Measurements from ENCODE around the gene ATP6V1A. TPM values are rescaled to one million over a fixed set of nuclear protein-coding genes. Genes with fewer than 3 reads are reported as not detected.

The ATP6V1A gene
- total and polyA plus RNA-seq, 3 donors from 2014 or later: 37.8 to 55.9 (median 51.6) TPM

DNA sequence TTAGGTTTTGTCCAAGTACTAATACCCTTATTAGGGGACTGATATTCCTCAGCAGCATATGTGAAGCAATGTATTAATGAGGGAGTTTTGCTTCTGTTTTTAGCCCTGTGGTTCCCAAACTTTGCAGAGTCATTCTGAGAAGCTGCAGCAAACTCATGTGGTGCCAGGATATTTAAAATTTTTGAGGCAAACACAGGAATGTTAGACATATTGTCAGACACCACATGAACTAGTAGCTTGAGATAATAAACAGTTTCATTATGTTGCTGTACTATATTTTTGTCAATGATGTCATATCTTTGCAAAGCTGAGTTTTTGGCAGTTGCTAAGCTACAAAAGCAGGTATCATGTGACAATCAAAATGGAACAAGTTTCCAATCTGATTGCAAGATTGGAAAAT, 36.6 kb downstream of the ATP6V1A start:
- Histone ChIP-seq H3K36me3 (ENCODE audit: low read depth, missing control alignments) (no peaks in the 10 kb centered on the region), H3K27ac (no peak overlapping the region), H3K4me1 (no peaks in the 10 kb centered on the region), H3K9me3 (no peaks in the 10 kb centered on the region), H3K4me3 (no peak overlapping the region), H3K27me3 (no peaks in the 10 kb centered on the region)
- TF ChIP-seq, protein P1, sequence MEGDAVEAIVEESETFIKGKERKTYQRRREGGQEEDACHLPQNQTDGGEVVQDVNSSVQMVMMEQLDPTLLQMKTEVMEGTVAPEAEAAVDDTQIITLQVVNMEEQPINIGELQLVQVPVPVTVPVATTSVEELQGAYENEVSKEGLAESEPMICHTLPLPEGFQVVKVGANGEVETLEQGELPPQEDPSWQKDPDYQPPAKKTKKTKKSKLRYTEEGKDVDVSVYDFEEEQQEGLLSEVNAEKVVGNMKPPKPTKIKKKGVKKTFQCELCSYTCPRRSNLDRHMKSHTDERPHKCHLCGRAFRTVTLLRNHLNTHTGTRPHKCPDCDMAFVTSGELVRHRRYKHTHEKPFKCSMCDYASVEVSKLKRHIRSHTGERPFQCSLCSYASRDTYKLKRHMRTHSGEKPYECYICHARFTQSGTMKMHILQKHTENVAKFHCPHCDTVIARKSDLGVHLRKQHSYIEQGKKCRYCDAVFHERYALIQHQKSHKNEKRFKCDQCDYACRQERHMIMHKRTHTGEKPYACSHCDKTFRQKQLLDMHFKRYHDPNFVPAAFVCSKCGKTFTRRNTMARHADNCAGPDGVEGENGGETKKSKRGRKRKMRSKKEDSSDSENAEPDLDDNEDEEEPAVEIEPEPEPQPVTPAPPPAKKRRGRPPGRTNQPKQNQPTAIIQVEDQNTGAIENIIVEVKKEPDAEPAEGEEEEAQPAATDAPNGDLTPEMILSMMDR (IDR thresholded peaks at IDR 0.05): no peak
- intact Hi-C loops (cut with DNase I; ENCODE audit: low total_unique reads): no loop called here
- DNase-seq: no peak

DNA sequence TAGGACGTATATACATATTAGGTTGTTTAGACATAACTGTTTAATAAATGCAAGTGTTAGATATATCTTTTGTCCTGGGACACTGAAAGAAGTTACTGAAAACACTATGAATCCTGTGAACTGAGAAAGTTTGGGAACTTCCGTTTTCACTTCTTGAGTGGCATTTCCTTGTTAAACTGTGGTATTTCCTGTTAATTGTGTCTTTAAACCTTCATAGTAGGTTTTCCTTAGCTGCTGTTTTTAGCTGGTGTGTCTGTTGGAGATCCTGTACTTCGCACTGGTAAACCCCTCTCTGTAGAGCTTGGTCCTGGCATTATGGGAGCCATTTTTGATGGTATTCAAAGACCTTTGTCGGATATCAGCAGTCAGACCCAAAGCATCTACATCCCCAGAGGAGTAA, 37.1 kb downstream of the ATP6V1A start:
- intact Hi-C loops (cut with DNase I; ENCODE audit: low total_unique reads): no loop called here
- WGBS, 2 donors: 80 to 82% methylated on average over 4 of the region's 4 CpGs
- no peaks in the 10 kb centered on the region for H3K9me3 ChIP-seq
- no peak overlapping the region for H3K27ac ChIP-seq
- H3K27me3 ChIP-seq: no peaks in the 10 kb centered on the region
- H3K4me3 ChIP-seq: no peak overlapping the region
- TF ChIP-seq POLR2A (IDR thresholded peaks at IDR 0.05): no peak
- TF ChIP-seq, protein P1 (IDR thresholded peaks at IDR 0.05): no peak
- no peak for DNase-seq
- H3K36me3 ChIP-seq (ENCODE audit: low read depth, missing control alignments): no peaks in the 10 kb centered on the region
- no peaks in the 10 kb centered on the region for H3K4me1 ChIP-seq

DNA sequence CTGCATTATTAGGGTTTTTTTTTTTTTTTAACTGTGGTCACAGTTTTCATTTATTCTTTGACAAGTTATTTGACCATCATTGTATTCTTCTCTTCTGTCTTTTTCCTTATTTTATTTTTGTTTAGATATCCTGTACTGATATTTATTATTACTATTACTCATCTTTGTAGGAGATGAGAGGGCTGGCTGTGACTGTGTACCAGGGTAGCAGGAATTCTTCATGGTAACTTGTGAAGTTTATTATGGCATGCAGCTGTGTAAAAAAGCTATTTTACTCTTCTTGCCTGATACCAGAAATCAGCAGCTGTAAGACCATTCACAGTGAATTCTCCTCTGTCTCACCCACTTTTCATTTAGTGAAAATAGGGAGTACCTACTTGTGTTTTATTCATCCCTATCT, 44.5 kb downstream of the ATP6V1A start:
- Histone ChIP-seq H3K9me3 (no peaks in the 10 kb centered on the region), H3K4me1 (no peaks in the 10 kb centered on the region), H3K27me3 (no peaks in the 10 kb centered on the region), H3K36me3 (ENCODE audit: low read depth, missing control alignments) (no peaks in the 10 kb centered on the region), H3K4me3 (no peak overlapping the region), H3K27ac (no peak overlapping the region)
- intact Hi-C loops (cut with DNase I; ENCODE audit: low total_unique reads): no loop called here
- DNase-seq: no peak
- TF ChIP-seq, protein P1 (IDR thresholded peaks at IDR 0.05): no peak
- TF ChIP-seq POLR2A (IDR thresholded peaks at IDR 0.05): no peak

DNA sequence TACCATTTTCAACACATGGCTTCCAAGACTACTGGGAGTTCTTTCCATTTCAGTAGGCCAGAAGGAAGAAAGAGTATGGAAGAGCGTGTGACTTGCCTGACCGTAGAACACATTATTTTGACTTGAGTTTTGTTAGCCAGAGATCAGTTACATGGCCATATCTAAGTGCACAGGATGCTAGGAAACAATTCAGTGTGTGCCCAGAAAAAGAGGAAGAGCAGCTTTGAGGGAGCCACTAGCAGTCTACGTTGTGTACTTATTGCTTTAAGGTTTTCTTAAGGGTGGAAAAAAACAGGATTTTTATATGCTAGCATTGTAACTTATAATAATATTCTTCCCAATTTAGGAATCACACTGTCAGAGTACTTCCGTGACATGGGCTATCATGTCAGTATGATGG, 47.7 kb downstream of the ATP6V1A start:
- Histone ChIP-seq H3K9me3 (no peaks in the 10 kb centered on the region), H3K27ac (no peak overlapping the region), H3K27me3 (no peaks in the 10 kb centered on the region), H3K36me3 (ENCODE audit: low read depth, missing control alignments) (no peaks in the 10 kb centered on the region), H3K4me1 (no peaks in the 10 kb centered on the region), H3K4me3 (no peak overlapping the region)
- TF ChIP-seq, protein P1 (IDR thresholded peaks at IDR 0.05): no peak
- TF ChIP-seq POLR2A (IDR thresholded peaks at IDR 0.05): no peak
- WGBS, 2 donors: 90 to 96% methylated on average over 4 of the region's 4 CpGs
- no peak for DNase-seq
- intact Hi-C loops (cut with DNase I; ENCODE audit: low total_unique reads): no loop called here

DNA sequence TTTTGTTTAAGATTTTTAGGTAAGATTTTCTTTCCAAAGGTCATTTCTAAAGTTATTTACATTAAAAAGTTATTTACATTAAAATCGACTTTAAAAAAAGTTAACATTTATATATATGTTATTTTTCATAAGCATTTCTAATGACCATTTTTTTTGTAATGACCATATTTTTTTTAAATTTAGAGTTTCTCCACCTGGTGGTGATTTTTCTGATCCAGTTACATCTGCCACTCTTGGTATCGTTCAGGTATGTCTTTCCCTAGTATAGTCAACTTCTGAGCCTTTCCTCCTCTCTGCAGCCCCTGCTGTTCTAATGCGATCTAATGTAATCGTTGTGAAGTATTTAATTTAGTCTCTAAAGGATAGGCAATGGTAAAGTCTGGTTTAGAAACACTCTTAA, 48.9 kb downstream of the ATP6V1A start:
- no peaks in the 10 kb centered on the region for H3K9me3 ChIP-seq
- intact Hi-C loops (cut with DNase I; ENCODE audit: low total_unique reads): no loop called here
- TF ChIP-seq, protein P1 (IDR thresholded peaks at IDR 0.05): no peak
- TF ChIP-seq POLR2A (IDR thresholded peaks at IDR 0.05): no peak
- H3K27me3 ChIP-seq: no peaks in the 10 kb centered on the region
- H3K36me3 ChIP-seq (ENCODE audit: low read depth, missing control alignments): no peaks in the 10 kb centered on the region
- no peak for DNase-seq
- no peak overlapping the region for H3K27ac ChIP-seq
- H3K4me3 ChIP-seq: no peak overlapping the region
- WGBS, 2 donors: 89 to 95% methylated on average over 4 of the region's 4 CpGs
- H3K4me1 ChIP-seq: no peaks in the 10 kb centered on the region

All from testis (tissue), 3 donors.